Suprapubic skin (tissue), 3 donors: ENCODE results near the gene MBTPS2.

Experiments used
- EP300 ChIP-seq: sonication (generic); formaldehyde crosslinking; IDR thresholded peaks from one replicate; pipeline ENCODE4 v1.6.1; 2017; ENCODE audit warnings: antibody characterized with exemption
- POLR2A ChIP-seq, 2 donors: fragments of 450-650 bp; IDR thresholded peaks; one replicate each; pipeline ENCODE4 v1.6.1; 2017; ENCODE audit warnings: antibody characterized with exemption in 2 of 2, mild to moderate bottlenecking in 2 of 2, moderate library complexity in 2 of 2
- TF ChIP-seq, protein P1 (sequence below), 2 donors: fragments of 200-600 bp in 1 of 2; fragments of 450-650 bp in 1 of 2; sonication (generic) in 1 of 2; IDR thresholded peaks; one replicate each; pipeline ENCODE4 v1.5.1; 2016 to 2019; ENCODE audit warnings: antibody characterized with exemption in 2 of 2, mild to moderate bottlenecking in 1 of 2, moderate library complexity in 1 of 2

GRCh38 chrX:21812628-21813027 lies 26.8 kb upstream of the MBTPS2 start:
- no peak for TF ChIP-seq EP300
- TF ChIP-seq, protein P1, sequence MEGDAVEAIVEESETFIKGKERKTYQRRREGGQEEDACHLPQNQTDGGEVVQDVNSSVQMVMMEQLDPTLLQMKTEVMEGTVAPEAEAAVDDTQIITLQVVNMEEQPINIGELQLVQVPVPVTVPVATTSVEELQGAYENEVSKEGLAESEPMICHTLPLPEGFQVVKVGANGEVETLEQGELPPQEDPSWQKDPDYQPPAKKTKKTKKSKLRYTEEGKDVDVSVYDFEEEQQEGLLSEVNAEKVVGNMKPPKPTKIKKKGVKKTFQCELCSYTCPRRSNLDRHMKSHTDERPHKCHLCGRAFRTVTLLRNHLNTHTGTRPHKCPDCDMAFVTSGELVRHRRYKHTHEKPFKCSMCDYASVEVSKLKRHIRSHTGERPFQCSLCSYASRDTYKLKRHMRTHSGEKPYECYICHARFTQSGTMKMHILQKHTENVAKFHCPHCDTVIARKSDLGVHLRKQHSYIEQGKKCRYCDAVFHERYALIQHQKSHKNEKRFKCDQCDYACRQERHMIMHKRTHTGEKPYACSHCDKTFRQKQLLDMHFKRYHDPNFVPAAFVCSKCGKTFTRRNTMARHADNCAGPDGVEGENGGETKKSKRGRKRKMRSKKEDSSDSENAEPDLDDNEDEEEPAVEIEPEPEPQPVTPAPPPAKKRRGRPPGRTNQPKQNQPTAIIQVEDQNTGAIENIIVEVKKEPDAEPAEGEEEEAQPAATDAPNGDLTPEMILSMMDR (IDR thresholded peaks at IDR 0.05), result no peak
- no peak for TF ChIP-seq POLR2A (IDR thresholded peaks at IDR 0.05)
